GM23248 (cell line): ENCODE data around the gene TMEM203.

ENCODE experiments used
- EZH2 ChIP-seq: fragments of 200-600 bp; sonication (generic); IDR thresholded peaks from 2 replicates; pipeline ENCODE4 v1.6.1; 2018; ENCODE audit warnings: antibody characterized with exemption, mild to moderate bottlenecking; ENCODE audit not compliant: insufficient read depth, poor library complexity, severe bottlenecking
- EZH2phosphoT487 ChIP-seq: fragments of 200-600 bp; sonication (generic); IDR thresholded peaks from 2 replicates; pipeline ENCODE4 v1.6.1; 2018; ENCODE audit warnings: antibody characterized with exemption, moderate library complexity, mild to moderate bottlenecking, low read depth; ENCODE audit not compliant: insufficient read depth

- TF ChIP-seq EZH2: no peak
- no peak for TF ChIP-seq EZH2phosphoT487
Observed at GRCh38 chr9:137218754-137219271, 13.4 kb upstream of the TMEM203 start.
